ENCODE measurements around the gene TBX18. TPM values are rescaled to one million over a fixed set of nuclear protein-coding genes. Genes with fewer than 3 reads are reported as not detected.

Gene TBX18
- total and polyA plus RNA-seq, 7 experiments from 2014 or later: not detected

DNA sequence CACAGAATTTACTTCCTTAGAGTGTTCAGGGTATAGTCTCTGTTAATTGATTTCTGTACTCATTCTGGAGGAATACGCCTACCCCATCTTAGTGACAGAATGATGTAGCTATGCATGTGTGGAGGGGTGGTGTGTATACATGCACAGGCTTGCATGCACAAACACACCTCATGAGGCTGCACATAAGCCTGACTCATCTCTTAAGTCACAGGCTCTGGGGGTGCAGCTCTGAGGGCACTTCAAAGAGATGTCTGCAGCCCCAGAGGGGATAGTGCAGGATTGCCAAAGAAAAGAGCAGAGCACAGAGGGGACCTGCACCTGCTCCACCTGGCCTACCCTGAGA, 24.6 kb downstream of the TBX18 start:
- Mint-ChIP-seq H3K4me1 (no peaks in the 10 kb centered on the region), H3K27me3 (peaks cover 0 to 8% (median 2%) of the 10 kb centered on the region in 5 donors), H3K4me3 (no peak overlapping the region), H3K27ac (no peak overlapping the region), H3K9me3 (peaks cover 0 to 3% (median 0%) of the 10 kb centered on the region in 11 donors), H3K36me3 (no peaks in the 10 kb centered on the region)
- CTCF ChIA-PET: no interaction called here
- ATAC-seq (no peak), DNase-seq (no peak)
- POLR2A ChIA-PET: no interaction called here
- Histone ChIP-seq H3K4me3 (ENCODE audit: low read length) (no peak overlapping the region), H3K27ac (ENCODE audit: low read depth, low read length) (no peak overlapping the region), H3K4me1 (ENCODE audit: control insufficient read depth in 2 of 2, insufficient read depth in 2 of 2, low read length in 2 of 2) (no peaks in the 10 kb centered on the region), H3K27me3 (ENCODE audit: control insufficient read depth in 2 of 2, insufficient read depth in 2 of 2, low read length in 2 of 2) (no peaks in the 10 kb centered on the region), H3K36me3 (ENCODE audit: control insufficient read depth in 2 of 3, insufficient read depth in 3 of 3, low read length in 3 of 3) (no peaks in the 10 kb centered on the region), H3K9me3 (ENCODE audit: control insufficient read depth in 2 of 3, low read length in 3 of 3) (no peaks in the 10 kb centered on the region)
- intact Hi-C loops (cut with micrococcal nuclease): no loop called here

DNA sequence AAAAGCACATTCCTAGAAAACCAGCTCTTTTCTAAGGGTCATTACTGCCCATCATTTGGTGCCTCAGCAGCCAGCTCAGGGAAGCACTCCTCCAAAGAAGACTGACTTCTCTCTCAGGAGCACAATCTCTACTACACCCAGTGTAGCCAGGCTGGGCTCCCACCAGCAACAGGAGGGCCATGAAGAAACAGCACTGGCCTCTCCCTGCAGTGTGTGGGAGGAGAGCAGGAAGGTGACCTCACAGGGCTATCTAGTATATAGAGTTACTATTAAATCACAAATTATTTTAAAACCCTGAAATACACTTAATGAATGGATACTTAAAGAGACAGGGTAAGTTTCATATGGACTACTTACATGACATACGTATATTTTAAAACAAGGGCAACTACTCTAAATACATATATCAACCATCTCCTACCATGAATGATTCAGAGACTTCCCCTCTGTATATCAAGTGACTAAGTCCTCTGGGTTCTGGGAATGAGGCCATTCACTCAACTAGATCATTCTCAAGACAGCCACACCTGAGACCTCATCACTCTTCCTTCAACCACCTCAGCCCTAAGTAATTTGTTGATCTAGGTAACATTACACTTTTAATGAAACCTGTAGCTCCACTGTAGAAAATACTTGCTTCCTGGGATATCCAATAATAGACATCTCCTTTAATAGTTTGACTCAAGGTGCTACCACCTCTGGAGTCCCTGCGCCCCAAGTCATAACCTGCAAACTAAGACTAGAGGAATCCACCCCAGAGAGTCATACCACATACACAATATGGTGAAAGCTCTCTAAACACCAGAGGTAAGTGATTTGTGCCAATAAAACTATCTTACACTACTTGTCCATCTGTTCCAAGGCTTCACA, 25.2 kb downstream of the TBX18 start:
- H3K4me3 ChIP-seq (ENCODE audit: low read length): no peak overlapping the region
- no peaks in the 10 kb centered on the region for H3K27me3 ChIP-seq (ENCODE audit: control insufficient read depth in 2 of 2, insufficient read depth in 2 of 2, low read length in 2 of 2)
- no peaks in the 10 kb centered on the region for H3K4me1 ChIP-seq (ENCODE audit: control insufficient read depth in 2 of 2, insufficient read depth in 2 of 2, low read length in 2 of 2)
- CTCF ChIA-PET: no interaction called here
- no peaks in the 10 kb centered on the region for H3K9me3 ChIP-seq (ENCODE audit: control insufficient read depth in 2 of 3, low read length in 3 of 3)
- Mint-ChIP-seq H3K27me3 (peaks cover 0 to 8% (median 2%) of the 10 kb centered on the region in 5 donors), H3K4me3 (no peak overlapping the region), H3K36me3 (no peaks in the 10 kb centered on the region), H3K9me3 (peaks cover 0 to 3% (median 0%) of the 10 kb centered on the region in 11 donors), H3K4me1 (no peaks in the 10 kb centered on the region), H3K27ac (no peak overlapping the region)
- intact Hi-C loops (cut with micrococcal nuclease): no loop called here
- no peak for ATAC-seq
- no peaks in the 10 kb centered on the region for H3K36me3 ChIP-seq (ENCODE audit: control insufficient read depth in 2 of 3, insufficient read depth in 3 of 3, low read length in 3 of 3)
- POLR2A ChIA-PET: no interaction called here
- DNase-seq: no peak
- H3K27ac ChIP-seq (ENCODE audit: low read depth, low read length): no peak overlapping the region

DNA sequence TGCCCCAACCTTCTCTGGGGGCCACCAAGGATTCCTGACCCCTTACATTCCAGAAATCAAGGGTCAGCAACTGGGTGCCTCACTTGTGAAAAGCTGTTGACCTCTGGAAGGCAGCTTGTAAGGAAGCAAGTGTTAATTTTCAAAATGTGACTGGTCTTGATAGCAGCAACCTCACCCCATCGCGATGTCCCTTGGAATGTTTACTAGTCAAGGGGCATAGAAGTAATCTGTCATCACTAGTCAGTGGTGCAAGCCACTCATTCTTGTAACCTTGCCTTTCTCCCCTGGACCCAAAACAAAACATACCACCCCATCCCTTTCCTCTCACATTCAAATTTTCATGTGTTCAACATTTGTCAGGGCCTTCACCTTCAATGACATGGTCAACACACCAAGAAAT, 30.5 kb downstream of the TBX18 start:
- Histone ChIP-seq H3K27me3 (ENCODE audit: control insufficient read depth in 2 of 2, insufficient read depth in 2 of 2, low read length in 2 of 2) (no peaks in the 10 kb centered on the region), H3K36me3 (ENCODE audit: control insufficient read depth in 2 of 3, insufficient read depth in 3 of 3, low read length in 3 of 3) (no peaks in the 10 kb centered on the region), H3K4me3 (ENCODE audit: low read length) (no peak overlapping the region), H3K4me1 (ENCODE audit: control insufficient read depth in 2 of 2, insufficient read depth in 2 of 2, low read length in 2 of 2) (no peaks in the 10 kb centered on the region), H3K27ac (ENCODE audit: low read depth, low read length) (no peak overlapping the region), H3K9me3 (ENCODE audit: control insufficient read depth in 2 of 3, low read length in 3 of 3) (no peaks in the 10 kb centered on the region)
- H3K4me1 Mint-ChIP-seq: no peaks in the 10 kb centered on the region
- no peak for DNase-seq
- H3K9me3 Mint-ChIP-seq: peaks cover 0 to 3% (median 0%) of the 10 kb centered on the region in 11 donors
- intact Hi-C loops (cut with micrococcal nuclease): no loop called here
- no peak for ATAC-seq
- ChIA-PET CTCF (no interaction called here), POLR2A (no interaction called here)
- H3K27ac Mint-ChIP-seq: no peak overlapping the region
- peaks cover 0 to 1% (median 0%) of the 10 kb centered on the region in 5 donors for H3K27me3 Mint-ChIP-seq
- no peak overlapping the region for H3K4me3 Mint-ChIP-seq
- H3K36me3 Mint-ChIP-seq: no peaks in the 10 kb centered on the region

DNA sequence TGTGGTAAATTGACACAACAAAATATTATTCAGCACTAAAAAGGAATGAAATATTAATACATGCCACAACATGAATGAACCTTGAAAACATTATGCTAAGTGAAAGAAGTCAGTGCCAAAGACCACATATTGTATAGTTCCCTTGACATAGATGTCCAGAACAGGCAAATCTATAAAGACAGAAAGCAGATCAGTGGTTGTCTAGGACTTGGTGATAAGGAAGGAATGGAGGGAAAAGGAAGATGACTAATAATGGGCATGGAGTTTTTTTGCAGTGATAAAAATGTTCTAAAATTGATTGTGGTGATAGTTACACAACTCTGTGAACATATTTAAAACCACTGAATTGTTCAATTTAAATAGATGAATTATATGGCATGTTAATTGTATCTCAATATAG, 32.5 kb downstream of the TBX18 start:
- ATAC-seq (no peak), DNase-seq (no peak)
- Histone ChIP-seq H3K4me1 (ENCODE audit: control insufficient read depth in 2 of 2, insufficient read depth in 2 of 2, low read length in 2 of 2) (no peaks in the 10 kb centered on the region), H3K27ac (ENCODE audit: low read depth, low read length) (no peak overlapping the region), H3K36me3 (ENCODE audit: control insufficient read depth in 2 of 3, insufficient read depth in 3 of 3, low read length in 3 of 3) (no peaks in the 10 kb centered on the region), H3K4me3 (ENCODE audit: low read length) (no peak overlapping the region), H3K9me3 (ENCODE audit: control insufficient read depth in 2 of 3, low read length in 3 of 3) (no peaks in the 10 kb centered on the region), H3K27me3 (ENCODE audit: control insufficient read depth in 2 of 2, insufficient read depth in 2 of 2, low read length in 2 of 2) (no peaks in the 10 kb centered on the region)
- Mint-ChIP-seq H3K36me3 (no peaks in the 10 kb centered on the region), H3K4me3 (no peak overlapping the region), H3K27ac (no peak overlapping the region), H3K9me3 (peaks cover 0 to under 1% (median 0%) of the 10 kb centered on the region in 11 donors), H3K27me3 (peaks cover 0 to 1% (median 0%) of the 10 kb centered on the region in 5 donors), H3K4me1 (no peaks in the 10 kb centered on the region)
- POLR2A ChIA-PET: no interaction called here
- CTCF ChIA-PET: no interaction called here
- intact Hi-C loops (cut with micrococcal nuclease): no loop called here

DNA sequence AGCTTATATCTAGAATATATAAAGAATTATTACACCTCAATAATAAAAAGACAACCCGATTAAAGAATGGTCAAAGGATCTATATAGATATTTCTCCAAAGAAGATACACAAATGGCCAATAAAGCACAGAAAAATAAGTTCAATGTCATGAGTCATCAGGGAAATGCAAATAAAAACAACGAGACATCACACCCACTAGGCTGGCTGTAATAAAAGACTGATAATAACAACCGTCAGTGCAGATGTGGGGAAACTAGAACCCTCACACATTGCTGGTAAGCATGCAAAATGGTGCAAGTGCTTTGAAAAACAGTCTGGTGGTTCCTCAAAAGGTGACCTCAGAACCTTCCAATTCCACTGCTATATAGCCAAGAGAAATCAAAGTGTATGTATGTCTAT, 33.0 kb downstream of the TBX18 start:
- POLR2A ChIA-PET: no interaction called here
- Mint-ChIP-seq H3K9me3 (peaks cover 0 to 4% (median 0%) of the 10 kb centered on the region in 11 donors), H3K4me3 (no peak overlapping the region), H3K36me3 (no peaks in the 10 kb centered on the region), H3K27me3 (peaks cover 0 to 4% (median 0%) of the 10 kb centered on the region in 5 donors), H3K27ac (no peak overlapping the region), H3K4me1 (no peaks in the 10 kb centered on the region)
- H3K27ac ChIP-seq (ENCODE audit: low read depth, low read length): no peak overlapping the region
- no peaks in the 10 kb centered on the region for H3K9me3 ChIP-seq (ENCODE audit: control insufficient read depth in 2 of 3, low read length in 3 of 3)
- intact Hi-C loops (cut with micrococcal nuclease): no loop called here
- ATAC-seq (no peak), DNase-seq (no peak)
- H3K36me3 ChIP-seq (ENCODE audit: control insufficient read depth in 2 of 3, insufficient read depth in 3 of 3, low read length in 3 of 3): no peaks in the 10 kb centered on the region
- CTCF ChIA-PET: no interaction called here
- H3K4me3 ChIP-seq (ENCODE audit: low read length): no peak overlapping the region
- H3K27me3 ChIP-seq (ENCODE audit: control insufficient read depth in 2 of 2, insufficient read depth in 2 of 2, low read length in 2 of 2): no peaks in the 10 kb centered on the region
- H3K4me1 ChIP-seq (ENCODE audit: control insufficient read depth in 2 of 2, insufficient read depth in 2 of 2, low read length in 2 of 2): no peaks in the 10 kb centered on the region

DNA sequence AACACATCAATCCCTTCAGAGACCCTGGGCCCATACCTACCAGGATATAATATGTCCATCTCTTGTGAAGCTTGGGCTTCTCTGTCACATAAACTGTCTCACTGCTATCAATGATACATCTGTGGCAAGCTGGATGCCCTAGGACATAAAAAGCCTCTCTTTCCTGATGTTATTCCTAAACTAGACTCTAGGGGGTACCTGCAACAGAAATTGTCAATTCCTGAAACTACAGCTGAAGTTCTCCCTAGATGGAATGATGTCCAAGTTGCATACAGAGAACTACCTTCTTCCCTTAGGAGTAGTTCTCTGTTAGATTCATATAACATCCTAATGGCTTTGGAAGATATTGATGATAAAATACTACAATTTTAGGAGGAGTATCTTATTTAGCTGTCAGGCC, 35.8 kb downstream of the TBX18 start:
- ChIA-PET POLR2A (no interaction called here), CTCF (interaction anchor here (0.6 kb wide), 1 partner anchor 1953 kb away, joined by 3 read pairs; no protein-coding TSS in a partner anchor)
- no peak for DNase-seq
- H3K9me3 ChIP-seq (ENCODE audit: control insufficient read depth in 2 of 3, low read length in 3 of 3): no peaks in the 10 kb centered on the region
- Mint-ChIP-seq H3K27ac (no peak overlapping the region), H3K4me3 (no peak overlapping the region), H3K27me3 (peaks cover 0 to 4% (median 0%) of the 10 kb centered on the region in 5 donors), H3K4me1 (no peaks in the 10 kb centered on the region), H3K9me3 (peaks cover 0 to 4% (median 0%) of the 10 kb centered on the region in 11 donors), H3K36me3 (no peaks in the 10 kb centered on the region)
- H3K4me1 ChIP-seq (ENCODE audit: control insufficient read depth in 2 of 2, insufficient read depth in 2 of 2, low read length in 2 of 2): no peaks in the 10 kb centered on the region
- intact Hi-C loops (cut with micrococcal nuclease): no loop called here
- H3K4me3 ChIP-seq (ENCODE audit: low read length): no peak overlapping the region
- no peaks in the 10 kb centered on the region for H3K27me3 ChIP-seq (ENCODE audit: control insufficient read depth in 2 of 2, insufficient read depth in 2 of 2, low read length in 2 of 2)
- no peak overlapping the region for H3K27ac ChIP-seq (ENCODE audit: low read depth, low read length)
- ATAC-seq: no peak
- no peaks in the 10 kb centered on the region for H3K36me3 ChIP-seq (ENCODE audit: control insufficient read depth in 2 of 3, insufficient read depth in 3 of 3, low read length in 3 of 3)

DNA sequence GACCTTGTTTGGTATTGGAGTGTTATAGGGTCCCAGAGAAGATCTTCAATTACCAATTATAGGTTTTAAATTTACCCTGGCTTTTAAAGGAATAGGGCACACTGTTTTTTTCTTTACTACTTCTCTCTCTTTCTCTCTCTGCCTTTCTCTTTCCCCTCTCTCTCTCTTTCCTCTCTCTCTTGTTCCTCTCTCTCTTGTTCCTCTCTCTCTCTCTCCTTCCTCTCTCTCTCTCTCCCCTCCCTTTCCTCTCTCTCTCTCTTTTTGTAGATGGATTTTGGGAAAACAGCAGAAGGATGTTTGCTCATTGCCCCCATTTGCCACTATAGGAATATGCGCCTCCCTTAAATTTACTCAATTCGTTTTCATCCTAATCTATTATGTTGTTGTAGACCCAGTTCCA, 45.2 kb downstream of the TBX18 start:
- Histone ChIP-seq H3K4me3 (ENCODE audit: low read length) (no peak overlapping the region), H3K9me3 (ENCODE audit: control insufficient read depth in 2 of 3, low read length in 3 of 3) (no peaks in the 10 kb centered on the region), H3K36me3 (ENCODE audit: control insufficient read depth in 2 of 3, insufficient read depth in 3 of 3, low read length in 3 of 3) (no peaks in the 10 kb centered on the region), H3K27me3 (ENCODE audit: control insufficient read depth in 2 of 2, insufficient read depth in 2 of 2, low read length in 2 of 2) (no peaks in the 10 kb centered on the region), H3K4me1 (ENCODE audit: control insufficient read depth in 2 of 2, insufficient read depth in 2 of 2, low read length in 2 of 2) (no peaks in the 10 kb centered on the region), H3K27ac (ENCODE audit: low read depth, low read length) (no peak overlapping the region)
- DNase-seq (no peak), ATAC-seq (no peak)
- CTCF ChIA-PET: no interaction called here
- no peaks in the 10 kb centered on the region for H3K36me3 Mint-ChIP-seq
- no peak overlapping the region for H3K4me3 Mint-ChIP-seq
- H3K9me3 Mint-ChIP-seq: peaks cover 0 to 5% (median 0%) of the 10 kb centered on the region in 11 donors
- intact Hi-C loops (cut with micrococcal nuclease): no loop called here
- POLR2A ChIA-PET: no interaction called here
- H3K27ac Mint-ChIP-seq: no peak overlapping the region
- H3K27me3 Mint-ChIP-seq: no peaks in the 10 kb centered on the region
- H3K4me1 Mint-ChIP-seq: peaks cover 0 to 2% (median 0%) of the 10 kb centered on the region in 7 donors
